ENCODE data around the gene AGBL3. TPM values are rescaled to one million over a fixed set of nuclear protein-coding genes. Genes with fewer than 3 reads are reported as not detected.

The AGBL3 gene
- total and polyA plus RNA-seq, 4 donors: 0.67 to 3.1 (median 1.8) TPM

GRCh38 chr7:135083005-135083404, 96.7 kb downstream of the AGBL3 start (continued):
- TF ChIP-seq REST (IDR thresholded peaks at IDR 0.05) (no peak), YY1 (IDR thresholded peaks at IDR 0.05) (no peak)

GRCh38 chr7:135088566-135088965, 102.3 kb downstream of the AGBL3 start:
- no peaks in the 10 kb centered on the region for H3K27me3 ChIP-seq (ENCODE audit: control insufficient read depth in 4 of 4, insufficient read depth in 4 of 4, low read length in 3 of 4)
- H3K9ac ChIP-seq (ENCODE audit: low read depth in 1 of 2, low read length in 2 of 2): no peak overlapping the region
- no peaks in the 10 kb centered on the region for H3K36me3 ChIP-seq (ENCODE audit: control insufficient read depth in 4 of 4, insufficient read depth in 3 of 4, low read depth in 1 of 4, low read length in 3 of 4)
- no peaks in the 10 kb centered on the region for H3K9me3 ChIP-seq (ENCODE audit: control insufficient read depth in 4 of 4, low read length in 3 of 4)
- H3K4me3 ChIP-seq (ENCODE audit: low read depth in 1 of 3, low read length in 3 of 3): no peak overlapping the region
- H3K4me1 ChIP-seq (ENCODE audit: control insufficient read depth in 4 of 4, insufficient read depth in 4 of 4, low read length in 3 of 4): no peaks in the 10 kb centered on the region
- TF ChIP-seq TAF1 (conservative IDR thresholded peaks at IDR 0.05) (no peak), EGR1 (IDR thresholded peaks at IDR 0.05; ENCODE audit: low read depth in 2 of 2) (no peak), MAX (IDR thresholded peaks at IDR 0.05) (no peak), RAD21 (IDR thresholded peaks at IDR 0.05) (no peak), REST (IDR thresholded peaks at IDR 0.05) (no peak), CTCF (IDR thresholded peaks at IDR 0.05; ENCODE audit: low read depth, low read length, missing input control) (no peak), FOXA1 (IDR thresholded peaks at IDR 0.05) (no peak), ZBTB33 (IDR thresholded peaks at IDR 0.05) (no peak), FOXA2 (IDR thresholded peaks at IDR 0.05) (no peak)
- no peak for DNase-seq (ENCODE audit: low spot score)
- 100% methylated on average over 1 of the region's 1 CpG for WGBS
- H3K27ac ChIP-seq (ENCODE audit: low read depth in 1 of 2, low read length in 2 of 2): no peak overlapping the region

All from liver (tissue), 9 donors.